Prostate gland (tissue), 2 donors: ENCODE measurements around the gene VENTX.
"Not testable (repeated sequence)": the region's sequence is repeated elsewhere in the genome, so short reads cannot be mapped to it uniquely, and the experiment has no call there.

Source experiments
- POLR2A ChIP-seq: fragments of 450-650 bp; IDR thresholded peaks from one replicate; pipeline ENCODE4 v1.6.1; 2016; ENCODE audit warnings: antibody characterized with exemption, mild to moderate bottlenecking
- POLR2AphosphoS5 ChIP-seq: sonication (generic); formaldehyde crosslinking; IDR thresholded peaks from one replicate; pipeline ENCODE4 v1.6.1; 2017; ENCODE audit warnings: antibody characterized with exemption
- TF ChIP-seq, protein P1 (sequence below), 4 experiments: fragments of 200-600 bp in 2 of 4; fragments of 450-650 bp in 2 of 4; sonication (generic) in 2 of 4; IDR thresholded peaks; 1 replicate in 3 of 4; 2 replicates in 1 of 4; pipeline ENCODE4 v1.5.1; 2016 to 2019; ENCODE audit warnings: antibody characterized with exemption in 4 of 4, mild to moderate bottlenecking in 2 of 4, moderate library complexity in 2 of 4

DNA sequence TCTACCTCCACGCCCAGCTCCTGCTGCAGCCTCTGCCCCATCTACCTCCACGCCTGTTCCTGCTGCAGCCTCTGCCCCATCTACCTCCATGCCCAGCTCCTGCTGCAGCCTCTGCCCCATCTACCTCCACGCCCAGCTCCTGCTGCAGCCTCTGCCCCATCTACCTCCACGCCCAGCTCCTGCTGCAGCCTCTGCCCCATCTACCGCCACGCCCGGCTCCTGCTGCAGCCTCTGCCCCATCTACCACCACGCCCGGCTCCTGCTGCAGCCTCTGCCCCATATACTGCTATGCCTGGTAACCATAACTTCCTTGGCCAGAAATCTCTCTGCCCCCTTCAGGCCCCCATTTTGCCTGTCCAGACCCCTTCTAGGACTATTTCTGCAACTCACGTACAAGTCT is 27.4 kb downstream of the VENTX start:
- TF ChIP-seq, protein P1, sequence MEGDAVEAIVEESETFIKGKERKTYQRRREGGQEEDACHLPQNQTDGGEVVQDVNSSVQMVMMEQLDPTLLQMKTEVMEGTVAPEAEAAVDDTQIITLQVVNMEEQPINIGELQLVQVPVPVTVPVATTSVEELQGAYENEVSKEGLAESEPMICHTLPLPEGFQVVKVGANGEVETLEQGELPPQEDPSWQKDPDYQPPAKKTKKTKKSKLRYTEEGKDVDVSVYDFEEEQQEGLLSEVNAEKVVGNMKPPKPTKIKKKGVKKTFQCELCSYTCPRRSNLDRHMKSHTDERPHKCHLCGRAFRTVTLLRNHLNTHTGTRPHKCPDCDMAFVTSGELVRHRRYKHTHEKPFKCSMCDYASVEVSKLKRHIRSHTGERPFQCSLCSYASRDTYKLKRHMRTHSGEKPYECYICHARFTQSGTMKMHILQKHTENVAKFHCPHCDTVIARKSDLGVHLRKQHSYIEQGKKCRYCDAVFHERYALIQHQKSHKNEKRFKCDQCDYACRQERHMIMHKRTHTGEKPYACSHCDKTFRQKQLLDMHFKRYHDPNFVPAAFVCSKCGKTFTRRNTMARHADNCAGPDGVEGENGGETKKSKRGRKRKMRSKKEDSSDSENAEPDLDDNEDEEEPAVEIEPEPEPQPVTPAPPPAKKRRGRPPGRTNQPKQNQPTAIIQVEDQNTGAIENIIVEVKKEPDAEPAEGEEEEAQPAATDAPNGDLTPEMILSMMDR (IDR thresholded peaks at IDR 0.05), result not testable (repeated sequence)
- not testable (repeated sequence) for TF ChIP-seq POLR2AphosphoS5, POLR2A
